HG03066 (cell line): ENCODE results near the gene TMEM60.

Experiments used
- ATAC-seq: cut with Tn5 transposase; IDR thresholded peaks from one replicate; pipeline ENCODE4 v1.9.1; 2021; ENCODE audit warnings: low read depth; ENCODE audit not compliant: unreplicated experiment

TMEM60 gene

GRCh38 chr7:77782383-77782782, 15.9 kb downstream of the TMEM60 start:
- ATAC-seq, result no peak

- ATAC-seq, result no peak
These were observed 19.7 kb downstream of the TMEM60 start for GRCh38 chr7:77778535-77778934.

- ATAC-seq, result no peak
These were observed 26.3 kb downstream of the TMEM60 start for GRCh38 chr7:77771901-77772300.

GRCh38 chr7:77770316-77770715, 27.9 kb downstream of the TMEM60 start:
- ATAC-seq, result no peak

- no peak for ATAC-seq
These were observed 31.2 kb downstream of the TMEM60 start for GRCh38 chr7:77766801-77767605.

- no peak for ATAC-seq
These were observed 32.1 kb downstream of the TMEM60 start for GRCh38 chr7:77765906-77766800.

GRCh38 chr7:77765481-77765880, 32.8 kb downstream of the TMEM60 start:
- ATAC-seq, result no peak

- ATAC-seq, result no peak
These were observed 37.3 kb downstream of the TMEM60 start for GRCh38 chr7:77760809-77761453.

GRCh38 chr7:77759294-77759889, 38.8 kb downstream of the TMEM60 start:
- no peak for ATAC-seq

GRCh38 chr7:77757589-77757988, 40.6 kb downstream of the TMEM60 start:
- ATAC-seq, result peak; percentile 87

GRCh38 chr7:77753173-77753572, 45.1 kb downstream of the TMEM60 start:
- no peak for ATAC-seq

GRCh38 chr7:77752016-77752415, 46.2 kb downstream of the TMEM60 start:
- no peak for ATAC-seq

GRCh38 chr7:77747718-77748117, 50.5 kb downstream of the TMEM60 start:
- no peak for ATAC-seq

- ATAC-seq, result no peak
These were observed 51.1 kb downstream of the TMEM60 start for GRCh38 chr7:77747178-77747577.

- no peak for ATAC-seq
These were observed 51.4 kb downstream of the TMEM60 start for GRCh38 chr7:77746824-77747165.

GRCh38 chr7:77746164-77746823, 51.9 kb downstream of the TMEM60 start:
- no peak for ATAC-seq

GRCh38 chr7:77745746-77746145, 52.5 kb downstream of the TMEM60 start:
- no peak for ATAC-seq
